ENCODE results near the gene ANXA7.
A peak's percentile ranks its signal among the peaks of the same experiment; 100 is the strongest.

ANXA7 gene

GRCh38 chr10:73388228-73388627 is 25.6 kb downstream of the ANXA7 start:
- no peaks in the 10 kb centered on the region for H3K27me3 Mint-ChIP-seq (ENCODE audit: low read depth)
- H3K4me3 Mint-ChIP-seq, result no peak overlapping the region
- H3K9me3 Mint-ChIP-seq, result no peaks in the 10 kb centered on the region
- no peak overlapping the region for H3K27ac Mint-ChIP-seq
- H3K36me3 Mint-ChIP-seq (ENCODE audit: low read depth), result peaks cover 51% of the 10 kb centered on the region
- peaks cover 5% of the 10 kb centered on the region for H3K4me1 Mint-ChIP-seq (ENCODE audit: low read depth)

- Mint-ChIP-seq H3K27me3 (ENCODE audit: low read depth) (no peaks in the 10 kb centered on the region), H3K36me3 (ENCODE audit: low read depth) (peaks cover 49% of the 10 kb centered on the region), H3K4me1 (ENCODE audit: low read depth) (peaks cover under 1% of the 10 kb centered on the region), H3K4me3 (no peak overlapping the region), H3K27ac (no peak overlapping the region), H3K9me3 (no peaks in the 10 kb centered on the region)
Observed at GRCh38 chr10:73386583-73386982, 27.3 kb downstream of the ANXA7 start.

GRCh38 chr10:73379064-73379748 is 34.7 kb downstream of the ANXA7 start:
- peaks cover 17% of the 10 kb centered on the region for H3K4me1 Mint-ChIP-seq (ENCODE audit: low read depth)
- H3K36me3 Mint-ChIP-seq (ENCODE audit: low read depth), result peaks cover 46% of the 10 kb centered on the region
- H3K9me3 Mint-ChIP-seq, result no peaks in the 10 kb centered on the region
- no peaks in the 10 kb centered on the region for H3K27me3 Mint-ChIP-seq (ENCODE audit: low read depth)
- H3K4me3 Mint-ChIP-seq, result peak overlapping the region; percentile 8
- peak overlapping the region; percentile 74 for H3K27ac Mint-ChIP-seq

GRCh38 chr10:73376679-73377078 is 37.2 kb downstream of the ANXA7 start:
- H3K27me3 Mint-ChIP-seq (ENCODE audit: low read depth), result no peaks in the 10 kb centered on the region
- H3K4me3 Mint-ChIP-seq, result no peak overlapping the region
- H3K27ac Mint-ChIP-seq, result no peak overlapping the region
- peaks cover 40% of the 10 kb centered on the region for H3K36me3 Mint-ChIP-seq (ENCODE audit: low read depth)
- H3K4me1 Mint-ChIP-seq (ENCODE audit: low read depth), result peaks cover 17% of the 10 kb centered on the region
- H3K9me3 Mint-ChIP-seq, result no peaks in the 10 kb centered on the region

- Mint-ChIP-seq H3K4me3 (no peak overlapping the region), H3K9me3 (no peaks in the 10 kb centered on the region), H3K4me1 (ENCODE audit: low read depth) (no peaks in the 10 kb centered on the region), H3K36me3 (ENCODE audit: low read depth) (peaks cover 27% of the 10 kb centered on the region), H3K27me3 (ENCODE audit: low read depth) (no peaks in the 10 kb centered on the region), H3K27ac (no peak overlapping the region)
Observed at GRCh38 chr10:73368238-73368637, 45.6 kb downstream of the ANXA7 start.

GRCh38 chr10:73366381-73367298 is 47.2 kb downstream of the ANXA7 start:
- H3K36me3 Mint-ChIP-seq (ENCODE audit: low read depth), result peaks cover 36% of the 10 kb centered on the region

GRCh38 chr10:73364964-73365363 is 48.9 kb downstream of the ANXA7 start:
- Mint-ChIP-seq H3K4me3 (no peak overlapping the region), H3K36me3 (ENCODE audit: low read depth) (peaks cover 32% of the 10 kb centered on the region), H3K9me3 (no peaks in the 10 kb centered on the region), H3K4me1 (ENCODE audit: low read depth) (peaks cover 2% of the 10 kb centered on the region), H3K27ac (no peak overlapping the region), H3K27me3 (ENCODE audit: low read depth) (no peaks in the 10 kb centered on the region)

More at GRCh38 chr10:73366381-73367298, 47.2 kb downstream of the ANXA7 start:
- Mint-ChIP-seq H3K4me3 (no peak overlapping the region), H3K27ac (no peak overlapping the region), H3K27me3 (ENCODE audit: low read depth) (no peaks in the 10 kb centered on the region), H3K9me3 (no peaks in the 10 kb centered on the region), H3K4me1 (ENCODE audit: low read depth) (peaks cover 2% of the 10 kb centered on the region)

GRCh38 chr10:73359492-73359891 is 54.4 kb downstream of the ANXA7 start:
- Mint-ChIP-seq H3K36me3 (ENCODE audit: low read depth) (peaks cover 16% of the 10 kb centered on the region), H3K4me1 (ENCODE audit: low read depth) (peaks cover 12% of the 10 kb centered on the region), H3K27ac (no peak overlapping the region), H3K27me3 (ENCODE audit: low read depth) (peaks cover 10% of the 10 kb centered on the region), H3K9me3 (no peaks in the 10 kb centered on the region), H3K4me3 (no peak overlapping the region)

GRCh38 chr10:73358331-73359279 is 55.3 kb downstream of the ANXA7 start, which contains the start of gene CFAP70:
CFAP70 (minus strand) TSS chr10:73358864; CDS start chr10:73354796, 4,068 bp downstream.
- Mint-ChIP-seq H3K4me1 (ENCODE audit: low read depth) (peaks cover 12% of the 10 kb centered on the region), H3K27ac (peak within 1 kb of the TSS; percentile 89), H3K9me3 (no peaks in the 10 kb centered on the region), H3K36me3 (ENCODE audit: low read depth) (peaks cover 16% of the 10 kb centered on the region), H3K27me3 (ENCODE audit: low read depth) (peaks cover 13% of the 10 kb centered on the region), H3K4me3 (peak within 1 kb of the TSS; percentile 94)

GRCh38 chr10:73357821-73358220 is 56.0 kb downstream of the ANXA7 start:
- peak overlapping the region; percentile 89 for H3K27ac Mint-ChIP-seq
- H3K4me1 Mint-ChIP-seq (ENCODE audit: low read depth), result peaks cover 12% of the 10 kb centered on the region
- peaks cover 11% of the 10 kb centered on the region for H3K36me3 Mint-ChIP-seq (ENCODE audit: low read depth)
- peak overlapping the region; percentile 94 for H3K4me3 Mint-ChIP-seq
- peaks cover 17% of the 10 kb centered on the region for H3K27me3 Mint-ChIP-seq (ENCODE audit: low read depth)
- no peaks in the 10 kb centered on the region for H3K9me3 Mint-ChIP-seq

GRCh38 chr10:73357166-73357565 is 56.7 kb downstream of the ANXA7 start:
- Mint-ChIP-seq H3K27ac (no peak overlapping the region), H3K4me1 (ENCODE audit: low read depth) (peaks cover 10% of the 10 kb centered on the region), H3K9me3 (no peaks in the 10 kb centered on the region), H3K4me3 (peak overlapping the region; percentile 52), H3K27me3 (ENCODE audit: low read depth) (peaks cover 17% of the 10 kb centered on the region), H3K36me3 (ENCODE audit: low read depth) (peaks cover 5% of the 10 kb centered on the region)

- no peaks in the 10 kb centered on the region for H3K27me3 Mint-ChIP-seq (ENCODE audit: low read depth)
- no peaks in the 10 kb centered on the region for H3K9me3 Mint-ChIP-seq
- H3K27ac Mint-ChIP-seq, result no peak overlapping the region
- H3K4me1 Mint-ChIP-seq (ENCODE audit: low read depth), result no peaks in the 10 kb centered on the region
- no peak overlapping the region for H3K4me3 Mint-ChIP-seq
- no peaks in the 10 kb centered on the region for H3K36me3 Mint-ChIP-seq (ENCODE audit: low read depth)
Observed at GRCh38 chr10:73344269-73344668, 69.6 kb downstream of the ANXA7 start.

GRCh38 chr10:73340121-73340520 is 73.7 kb downstream of the ANXA7 start:
- H3K27me3 Mint-ChIP-seq (ENCODE audit: low read depth), result no peaks in the 10 kb centered on the region
- H3K4me1 Mint-ChIP-seq (ENCODE audit: low read depth), result no peaks in the 10 kb centered on the region

GRCh38 chr10:73339436-73339835 is 74.4 kb downstream of the ANXA7 start:
- H3K4me3 Mint-ChIP-seq, result no peak overlapping the region
- H3K36me3 Mint-ChIP-seq (ENCODE audit: low read depth), result no peaks in the 10 kb centered on the region
- no peaks in the 10 kb centered on the region for H3K9me3 Mint-ChIP-seq
- no peaks in the 10 kb centered on the region for H3K27me3 Mint-ChIP-seq (ENCODE audit: low read depth)
- no peaks in the 10 kb centered on the region for H3K4me1 Mint-ChIP-seq (ENCODE audit: low read depth)
- H3K27ac Mint-ChIP-seq, result no peak overlapping the region

More at GRCh38 chr10:73340121-73340520, 73.7 kb downstream of the ANXA7 start:
- H3K27ac Mint-ChIP-seq, result no peak overlapping the region
- no peaks in the 10 kb centered on the region for H3K36me3 Mint-ChIP-seq (ENCODE audit: low read depth)
- no peak overlapping the region for H3K4me3 Mint-ChIP-seq
- no peaks in the 10 kb centered on the region for H3K9me3 Mint-ChIP-seq

Data from T-helper 1 cell treated with Interleukin-12 subunit alpha and Interleukin-12 subunit beta and Interleukin-4 antibody, amounts not matched to agents 30 μg/mL and 1 μg/mL, for 36 hours (primary cell).